Measurements from ENCODE around the gene C3AR1.

C3AR1 gene

GRCh38 chr12:8064131-8064530 lies 2.0 kb downstream of the C3AR1 start:
- no peak for DNase-seq (ENCODE audit: insufficient read length, low spot score)
- FAIRE-seq, result no peak
- no peak for TF ChIP-seq POU2F2 (IDR thresholded peaks at IDR 0.05; ENCODE audit: low read depth, low read length)

DNA sequence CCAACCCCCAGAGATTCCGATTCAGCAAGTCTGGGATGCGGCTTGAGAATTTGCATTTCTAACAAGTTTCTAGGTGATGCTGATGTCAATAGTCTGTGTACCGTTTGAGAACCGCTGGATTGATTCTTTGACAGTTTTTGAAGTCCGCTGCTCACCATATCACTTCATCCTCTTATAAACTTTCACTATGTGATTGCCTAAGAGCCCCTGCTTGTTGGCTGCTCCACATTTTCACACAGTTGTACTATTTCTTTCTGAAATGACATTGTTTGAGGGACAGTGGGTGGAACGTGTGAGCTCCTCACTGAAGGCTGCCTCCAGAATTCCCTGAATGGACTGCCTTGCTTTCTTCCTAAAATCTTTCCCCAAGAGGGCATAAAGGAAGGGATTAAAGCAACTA lies 7.7 kb downstream of the C3AR1 start:
- no peak for DNase-seq (ENCODE audit: insufficient read length, low spot score)
- TF ChIP-seq SPI1 (IDR thresholded peaks at IDR 0.05; ENCODE audit: low read depth, low read length) (no peak), TAF1 (IDR thresholded peaks at IDR 0.05; ENCODE audit: low read depth, low read length) (no peak), PAX5 (IDR thresholded peaks at IDR 0.05; ENCODE audit: insufficient read depth, low read length, severe bottlenecking) (no peak), POU2F2 (IDR thresholded peaks at IDR 0.05; ENCODE audit: low read depth, low read length) (no peak), POLR2A (IDR thresholded peaks at IDR 0.05; ENCODE audit: low read depth, low read length) (no peak), POLR2AphosphoS5 (IDR thresholded peaks at IDR 0.05; ENCODE audit: low read depth, low read length) (no peak)
- no peak for FAIRE-seq

DNA sequence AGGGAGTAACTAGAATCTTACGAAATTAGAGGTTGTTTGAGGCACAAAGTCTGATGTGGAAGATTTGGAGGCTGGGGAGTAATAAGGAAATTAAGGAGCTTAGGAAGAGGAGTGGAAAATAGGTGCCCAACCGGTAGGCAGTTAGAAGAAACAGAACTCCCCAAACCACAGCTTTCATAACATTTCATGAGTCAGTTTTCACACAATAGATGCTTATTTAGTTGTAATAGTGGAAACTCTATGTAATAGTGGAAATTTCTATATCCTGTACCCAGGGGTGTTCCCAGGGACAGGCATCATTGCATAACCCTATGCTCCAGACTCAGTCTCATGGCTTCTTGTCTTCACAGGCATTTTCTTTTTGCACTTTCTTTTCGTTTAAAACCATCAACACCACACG lies 8.3 kb downstream of the C3AR1 start:
- TF ChIP-seq POLR2A (IDR thresholded peaks at IDR 0.05; ENCODE audit: low read depth, low read length) (no peak), PAX5 (IDR thresholded peaks at IDR 0.05; ENCODE audit: insufficient read depth, low read length, severe bottlenecking) (no peak), TAF1 (IDR thresholded peaks at IDR 0.05; ENCODE audit: low read depth, low read length) (no peak), SPI1 (IDR thresholded peaks at IDR 0.05; ENCODE audit: low read depth, low read length) (no peak), POU2F2 (IDR thresholded peaks at IDR 0.05; ENCODE audit: low read depth, low read length) (no peak), POLR2AphosphoS5 (IDR thresholded peaks at IDR 0.05; ENCODE audit: low read depth, low read length) (no peak)
- DNase-seq (ENCODE audit: insufficient read length, low spot score) (no peak), FAIRE-seq (no peak)

GRCh38 chr12:8057306-8057705 lies 8.9 kb downstream of the C3AR1 start:
- no peak for DNase-seq (ENCODE audit: insufficient read length, low spot score)
- TF ChIP-seq POLR2A (IDR thresholded peaks at IDR 0.05; ENCODE audit: low read depth, low read length), result no peak
- no peak for TF ChIP-seq POLR2AphosphoS5 (IDR thresholded peaks at IDR 0.05; ENCODE audit: low read depth, low read length)
- TF ChIP-seq TAF1 (IDR thresholded peaks at IDR 0.05; ENCODE audit: low read depth, low read length), result no peak
- TF ChIP-seq POU2F2 (IDR thresholded peaks at IDR 0.05; ENCODE audit: low read depth, low read length), result no peak
- no peak for TF ChIP-seq SPI1 (IDR thresholded peaks at IDR 0.05; ENCODE audit: low read depth, low read length)
- no peak for FAIRE-seq

DNA sequence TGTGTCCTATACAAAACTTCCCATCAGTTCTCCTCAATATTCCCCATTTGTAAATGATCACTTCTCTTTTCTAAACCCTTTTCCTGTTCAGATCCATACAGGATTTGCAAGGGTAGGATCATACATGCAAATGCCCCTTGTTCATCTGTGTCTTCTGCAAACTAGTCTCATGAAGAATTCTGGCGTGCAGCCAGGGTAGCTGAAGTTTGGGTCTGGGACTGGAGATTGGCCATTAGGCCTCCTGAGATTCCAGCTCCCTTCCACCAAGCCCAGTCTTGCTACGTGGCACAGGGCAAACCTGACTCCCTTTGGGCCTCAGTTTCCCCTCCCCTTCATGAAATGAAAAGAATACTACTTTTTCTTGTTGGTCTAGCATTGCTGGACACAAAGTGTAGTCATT lies 11.3 kb downstream of the C3AR1 start:
- FAIRE-seq, result no peak
- TF ChIP-seq SPI1 (IDR thresholded peaks at IDR 0.05; ENCODE audit: low read depth, low read length) (no peak), POLR2A (IDR thresholded peaks at IDR 0.05; ENCODE audit: low read depth, low read length) (no peak), POLR2AphosphoS5 (IDR thresholded peaks at IDR 0.05; ENCODE audit: low read depth, low read length) (no peak), POU2F2 (IDR thresholded peaks at IDR 0.05; ENCODE audit: low read depth, low read length) (no peak), PAX5 (IDR thresholded peaks at IDR 0.05; ENCODE audit: insufficient read depth, low read length, severe bottlenecking) (no peak), TAF1 (IDR thresholded peaks at IDR 0.05; ENCODE audit: low read depth, low read length) (no peak)
- DNase-seq (ENCODE audit: insufficient read length, low spot score), result no peak

GRCh38 chr12:8052679-8053078 lies 13.5 kb downstream of the C3AR1 start:
- FAIRE-seq, result no peak

GRCh38 chr12:8050600-8051250 lies 15.4 kb downstream of the C3AR1 start:
- FAIRE-seq (no peak), DNase-seq (ENCODE audit: insufficient read length, low spot score) (no peak)
- TF ChIP-seq POU2F2 (IDR thresholded peaks at IDR 0.05; ENCODE audit: low read depth, low read length), result no peak
- TF ChIP-seq PAX5 (IDR thresholded peaks at IDR 0.05; ENCODE audit: insufficient read depth, low read length, severe bottlenecking), result no peak
- TF ChIP-seq POLR2A (IDR thresholded peaks at IDR 0.05; ENCODE audit: low read depth, low read length), result no peak
- TF ChIP-seq POLR2AphosphoS5 (IDR thresholded peaks at IDR 0.05; ENCODE audit: low read depth, low read length), result no peak
- no peak for TF ChIP-seq SPI1 (IDR thresholded peaks at IDR 0.05; ENCODE audit: low read depth, low read length)
- TF ChIP-seq TAF1 (IDR thresholded peaks at IDR 0.05; ENCODE audit: low read depth, low read length), result no peak

More at GRCh38 chr12:8052679-8053078, 13.5 kb downstream of the C3AR1 start:
- no peak for DNase-seq (ENCODE audit: insufficient read length, low spot score)
- no peak for TF ChIP-seq PAX5 (IDR thresholded peaks at IDR 0.05; ENCODE audit: insufficient read depth, low read length, severe bottlenecking)
- TF ChIP-seq SPI1 (IDR thresholded peaks at IDR 0.05; ENCODE audit: low read depth, low read length), result no peak
- TF ChIP-seq POLR2AphosphoS5 (IDR thresholded peaks at IDR 0.05; ENCODE audit: low read depth, low read length), result no peak
- TF ChIP-seq POLR2A (IDR thresholded peaks at IDR 0.05; ENCODE audit: low read depth, low read length), result no peak
- TF ChIP-seq TAF1 (IDR thresholded peaks at IDR 0.05; ENCODE audit: low read depth, low read length), result no peak
- TF ChIP-seq POU2F2 (IDR thresholded peaks at IDR 0.05; ENCODE audit: low read depth, low read length), result no peak

GRCh38 chr12:8048906-8049305 lies 17.3 kb downstream of the C3AR1 start:
- FAIRE-seq, result no peak
- TF ChIP-seq SPI1 (IDR thresholded peaks at IDR 0.05; ENCODE audit: low read depth, low read length), result no peak
- TF ChIP-seq POU2F2 (IDR thresholded peaks at IDR 0.05; ENCODE audit: low read depth, low read length), result no peak
- no peak for TF ChIP-seq PAX5 (IDR thresholded peaks at IDR 0.05; ENCODE audit: insufficient read depth, low read length, severe bottlenecking)
- TF ChIP-seq POLR2A (IDR thresholded peaks at IDR 0.05; ENCODE audit: low read depth, low read length), result no peak
- TF ChIP-seq POLR2AphosphoS5 (IDR thresholded peaks at IDR 0.05; ENCODE audit: low read depth, low read length), result no peak
- no peak for TF ChIP-seq TAF1 (IDR thresholded peaks at IDR 0.05; ENCODE audit: low read depth, low read length)

GRCh38 chr12:8047842-8048241 lies 18.3 kb downstream of the C3AR1 start:
- DNase-seq (ENCODE audit: insufficient read length, low spot score) (no peak), FAIRE-seq (no peak)
- TF ChIP-seq POLR2AphosphoS5 (IDR thresholded peaks at IDR 0.05; ENCODE audit: low read depth, low read length), result no peak
- no peak for TF ChIP-seq TAF1 (IDR thresholded peaks at IDR 0.05; ENCODE audit: low read depth, low read length)
- TF ChIP-seq PAX5 (IDR thresholded peaks at IDR 0.05; ENCODE audit: insufficient read depth, low read length, severe bottlenecking), result no peak

More at GRCh38 chr12:8048906-8049305, 17.3 kb downstream of the C3AR1 start:
- DNase-seq (ENCODE audit: insufficient read length, low spot score), result no peak

All from GM12891 (cell line).